ENCODE results near the gene MAP3K13. TPM values are rescaled to one million over a fixed set of nuclear protein-coding genes. Genes with fewer than 3 reads are reported as not detected.

MAP3K13 gene
- total RNA-seq, 1 experiment from 2014 or later, result 21.0 TPM

- H3K4me3 ChIP-seq (replicated peaks in 1 of 2; ENCODE audit: low read depth in 1 of 2, low read length in 2 of 2), result no peak overlapping the region
- TF ChIP-seq EZH2 (IDR thresholded peaks at IDR 0.05), result no peak
- TF ChIP-seq FOSL1 (IDR thresholded peaks at IDR 0.05; ENCODE audit: low read depth), result no peak
- TF ChIP-seq ZNF274 (IDR thresholded peaks at IDR 0.05; ENCODE audit: low read depth, low read length), result no peak
- no peak for TF ChIP-seq ZBTB33 (IDR thresholded peaks at IDR 0.05; ENCODE audit: extremely low read depth, insufficient replicate concordance, low read length)
- no peak for TF ChIP-seq ELF1 (IDR thresholded peaks at IDR 0.05; ENCODE audit: borderline replicate concordance, low read depth)
- TF ChIP-seq EGR1 (IDR thresholded peaks at IDR 0.05; ENCODE audit: low read depth), result no peak
- no peak for TF ChIP-seq ATF3 (IDR thresholded peaks at IDR 0.05)
- no peak for TF ChIP-seq EZH2phosphoT487 (IDR thresholded peaks at IDR 0.05; ENCODE audit: borderline replicate concordance)
- TF ChIP-seq MAX (IDR thresholded peaks at IDR 0.05), result no peak
- TF ChIP-seq POLR2A (IDR thresholded peaks at IDR 0.05; ENCODE audit: borderline replicate concordance, extremely low read depth, insufficient read depth, insufficient read length), result no peak
- TF ChIP-seq SP1 (IDR thresholded peaks at IDR 0.05; ENCODE audit: low read depth), result no peak
- TF ChIP-seq JUND (IDR thresholded peaks at IDR 0.05), result no peak
- no peak for TF ChIP-seq TCF7L2 (IDR thresholded peaks at IDR 0.05; ENCODE audit: borderline replicate concordance, extremely low read depth, insufficient read depth, insufficient read length)
- TF ChIP-seq ZFX (IDR thresholded peaks at IDR 0.05), result no peak
- no peak for TF ChIP-seq CBX3 (IDR thresholded peaks at IDR 0.05; ENCODE audit: low read depth)
- TF ChIP-seq SRF (IDR thresholded peaks at IDR 0.05; ENCODE audit: low read depth), result no peak
- no peak for TF ChIP-seq YY1 (IDR thresholded peaks at IDR 0.05; ENCODE audit: extremely low read depth, insufficient replicate concordance, low read depth, low read length)
- TF ChIP-seq SIN3A (IDR thresholded peaks at IDR 0.05; ENCODE audit: low read depth), result no peak
- no peak for TF ChIP-seq POLR2AphosphoS5 (IDR thresholded peaks at IDR 0.05; ENCODE audit: low read depth, low read length)
- DNase-seq (ENCODE audit: low read depth, low spot score) (no peak), ATAC-seq (no peak)
- POLR2A ChIA-PET, result no interaction called here
- H2AFZ ChIP-seq (ENCODE audit: low read depth, low read length, poor library complexity, severe bottlenecking), result no peak overlapping the region
- H4K20me1 ChIP-seq (ENCODE audit: insufficient read depth), result no peaks in the 10 kb centered on the region
- intact Hi-C loops (cut with micrococcal nuclease), result no loop called here
- H3K4me2 ChIP-seq (ENCODE audit: low read length), result no peak overlapping the region
- CTCF ChIA-PET, result no interaction called here
- no peak overlapping the region for H3K9ac ChIP-seq (ENCODE audit: low read length)
- no peaks in the 10 kb centered on the region for H3K79me2 ChIP-seq (ENCODE audit: insufficient read depth, low read length)
- RAD21 ChIA-PET (ENCODE audit: low non-redundant PET in 1 of 2, low total read pairs in 2 of 2, uncharacterized antibody in 2 of 2, unreplicated experiment in 2 of 2), result no interaction called here
- no peaks in the 10 kb centered on the region for H3K9me2 ChIP-seq (ENCODE audit: insufficient read depth)
- H3K4me1 ChIP-seq (ENCODE audit: control insufficient read depth in 1 of 2, insufficient read depth in 2 of 2, low read length in 2 of 2), result no peaks in the 10 kb centered on the region
- no peak overlapping the region for H3K27ac ChIP-seq (ENCODE audit: low read depth, low read length)
- H3K36me3 ChIP-seq (ENCODE audit: control insufficient read depth in 1 of 2, insufficient read depth in 2 of 2, low read length in 2 of 2), result peaks cover 10 to 12% of the 10 kb centered on the region in 2 experiments; a peak in 2 of 4 replicates
- no peaks in the 10 kb centered on the region for H3K27me3 ChIP-seq (ENCODE audit: insufficient read depth, low read length)
- H3K9me3 ChIP-seq (ENCODE audit: control insufficient read depth in 1 of 2, insufficient read depth in 1 of 2, low read depth in 1 of 2, low read length in 2 of 2), result no peaks in the 10 kb centered on the region
- BruUV-seq (replicated peaks), result no TSS peak
Observed at GRCh38 chr3:185486394-185486793, 123.5 kb downstream of the MAP3K13 start.

All from HCT116 (cell line).